Astrocyte (in vitro differentiated cells and primary cell): ENCODE measurements around the gene FBXO17. TPM values are rescaled to one million over a fixed set of nuclear protein-coding genes. Genes with fewer than 3 reads are reported as not detected.
A peak's percentile ranks its signal among the peaks of the same experiment; 100 is the strongest.

Experiments
- DNase-seq: peaks from one replicate; pipeline ENCODE4 v3.0.0-alpha.2; 2010; ENCODE audit warnings: low read depth
- FAIRE-seq: peaks from 2 replicates; lab custom pipeline; 2011; peaks lifted over from hg19 to GRCh38; lab: Jason Lieb, UNC
- H2AFZ ChIP-seq: 2 replicates; pipeline ENCODE4 v1.6.0; 2012; ENCODE audit warnings: low read depth, low read length, inconsistent platforms
- H3K27ac ChIP-seq: 2 replicates; pipeline ENCODE4 v1.5.1; 2011; ENCODE audit warnings: low read depth, low read length, inconsistent platforms
- H3K27me3 ChIP-seq: 2 replicates; pipeline ENCODE4 v1.6.0; 2011; ENCODE audit warnings: low read length, inconsistent platforms; ENCODE audit not compliant: insufficient read depth
- H3K36me3 ChIP-seq: 2 replicates; pipeline ENCODE4 v1.5.1; 2011; ENCODE audit warnings: low read length, inconsistent platforms; ENCODE audit not compliant: insufficient read depth
- H3K4me1 ChIP-seq: 2 replicates; pipeline ENCODE4 v1.5.1; 2011; ENCODE audit warnings: low read length, inconsistent platforms; ENCODE audit not compliant: insufficient read depth
- H3K4me2 ChIP-seq: 2 replicates; pipeline ENCODE4 v1.6.0; 2012; ENCODE audit warnings: low read length, inconsistent platforms
- H3K4me3 ChIP-seq: 2 replicates; pipeline ENCODE4 v1.5.1; 2011; ENCODE audit warnings: low read depth, mild to moderate bottlenecking, low read length, inconsistent platforms; ENCODE audit not compliant: insufficient read depth
- H3K79me2 ChIP-seq: 2 replicates; pipeline ENCODE4 v1.6.0; 2012; ENCODE audit warnings: mild to moderate bottlenecking, low read length, inconsistent platforms; ENCODE audit not compliant: insufficient read depth
- H3K9ac ChIP-seq: 2 replicates; pipeline ENCODE4 v1.6.0; 2012; ENCODE audit warnings: mild to moderate bottlenecking, low read length, inconsistent platforms
- H3K9me3 ChIP-seq: 2 replicates; pipeline ENCODE4 v1.5.1; 2012; ENCODE audit warnings: low read depth, mild to moderate bottlenecking, low read length, inconsistent platforms; ENCODE audit not compliant: insufficient read depth
- H4K20me1 ChIP-seq: 2 replicates; pipeline ENCODE4 v1.6.0; 2012; ENCODE audit warnings: low read length, inconsistent platforms; ENCODE audit not compliant: insufficient read depth
- H3K27ac Mint-ChIP-seq: one replicate; pipeline ENCODE4 v1.8.0; 2021; ENCODE audit warnings: mild to moderate bottlenecking, mixed read lengths; ENCODE audit not compliant: unreplicated experiment
- H3K27me3 Mint-ChIP-seq: one replicate; pipeline ENCODE4 v1.8.0; 2021; ENCODE audit warnings: low read depth, mixed read lengths; ENCODE audit not compliant: unreplicated experiment
- H3K36me3 Mint-ChIP-seq: one replicate; pipeline ENCODE4 v1.8.0; 2021; ENCODE audit warnings: low read depth, mixed read lengths; ENCODE audit not compliant: unreplicated experiment
- H3K4me1 Mint-ChIP-seq: one replicate; pipeline ENCODE4 v1.8.0; 2021; ENCODE audit warnings: low read depth, mixed read lengths; ENCODE audit not compliant: unreplicated experiment
- H3K4me3 Mint-ChIP-seq: one replicate; pipeline ENCODE4 v1.8.0; 2021; ENCODE audit warnings: mild to moderate bottlenecking, moderate library complexity, mixed read lengths; ENCODE audit not compliant: unreplicated experiment
- H3K9me3 Mint-ChIP-seq: one replicate; pipeline ENCODE4 v1.8.0; 2021; ENCODE audit warnings: mild to moderate bottlenecking, mixed read lengths; ENCODE audit not compliant: unreplicated experiment
- EZH2 ChIP-seq: IDR thresholded peaks from 2 replicates; pipeline ENCODE4 v1.6.1; 2012; ENCODE audit warnings: mild to moderate bottlenecking, low read length, inconsistent platforms; ENCODE audit not compliant: insufficient read depth
- total RNA-seq: library from RNA; stranded (reverse); gene quantifications from 2 replicates; pipeline ENCODE4 v1.2.1, GENCODE V29; 2021
- TF ChIP-seq, protein P1 (sequence below): IDR thresholded peaks from 2 replicates; pipeline ENCODE4 v1.5.1; 2011; ENCODE audit warnings: low read depth, mild to moderate bottlenecking, inconsistent platforms, low read length, moderate library complexity; ENCODE audit not compliant: insufficient read depth

The FBXO17 gene
- total RNA-seq, 1 donor from 2014 or later, result 14.7 TPM

DNA sequence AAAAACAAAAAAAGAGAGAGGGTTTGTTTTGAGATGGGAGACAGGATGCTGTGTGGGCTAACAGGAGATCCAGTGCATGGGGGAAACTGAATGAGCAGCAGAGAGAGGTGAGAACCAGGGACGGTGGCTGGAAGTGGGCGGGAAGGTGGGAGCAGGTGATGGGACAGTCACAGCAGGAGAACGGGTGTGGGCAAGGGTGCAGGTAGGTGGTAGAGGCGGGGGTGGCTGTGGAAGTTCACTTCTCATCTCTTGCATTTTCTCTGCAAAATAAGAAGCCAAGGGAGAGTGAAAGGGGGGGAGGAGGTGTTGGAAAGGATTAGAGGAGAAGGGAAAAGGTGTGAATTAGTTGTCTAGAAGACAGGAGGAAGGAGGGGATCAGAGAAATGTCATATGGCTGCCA lies 21.9 kb downstream of the FBXO17 start:
- no peak overlapping the region for H3K9ac ChIP-seq
- H3K4me1 ChIP-seq, result peaks cover 6% of the 10 kb centered on the region
- H3K27ac Mint-ChIP-seq, result no peak overlapping the region
- H3K27me3 Mint-ChIP-seq, result no peaks in the 10 kb centered on the region
- no peaks in the 10 kb centered on the region for H3K9me3 ChIP-seq
- TF ChIP-seq EZH2, result no peak
- TF ChIP-seq, protein P1, sequence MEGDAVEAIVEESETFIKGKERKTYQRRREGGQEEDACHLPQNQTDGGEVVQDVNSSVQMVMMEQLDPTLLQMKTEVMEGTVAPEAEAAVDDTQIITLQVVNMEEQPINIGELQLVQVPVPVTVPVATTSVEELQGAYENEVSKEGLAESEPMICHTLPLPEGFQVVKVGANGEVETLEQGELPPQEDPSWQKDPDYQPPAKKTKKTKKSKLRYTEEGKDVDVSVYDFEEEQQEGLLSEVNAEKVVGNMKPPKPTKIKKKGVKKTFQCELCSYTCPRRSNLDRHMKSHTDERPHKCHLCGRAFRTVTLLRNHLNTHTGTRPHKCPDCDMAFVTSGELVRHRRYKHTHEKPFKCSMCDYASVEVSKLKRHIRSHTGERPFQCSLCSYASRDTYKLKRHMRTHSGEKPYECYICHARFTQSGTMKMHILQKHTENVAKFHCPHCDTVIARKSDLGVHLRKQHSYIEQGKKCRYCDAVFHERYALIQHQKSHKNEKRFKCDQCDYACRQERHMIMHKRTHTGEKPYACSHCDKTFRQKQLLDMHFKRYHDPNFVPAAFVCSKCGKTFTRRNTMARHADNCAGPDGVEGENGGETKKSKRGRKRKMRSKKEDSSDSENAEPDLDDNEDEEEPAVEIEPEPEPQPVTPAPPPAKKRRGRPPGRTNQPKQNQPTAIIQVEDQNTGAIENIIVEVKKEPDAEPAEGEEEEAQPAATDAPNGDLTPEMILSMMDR, result no peak
- H3K4me1 Mint-ChIP-seq, result peaks cover 5% of the 10 kb centered on the region
- no peak for DNase-seq
- peaks cover 5% of the 10 kb centered on the region for H3K36me3 Mint-ChIP-seq
- no peak overlapping the region for H3K4me3 ChIP-seq
- H3K79me2 ChIP-seq, result no peaks in the 10 kb centered on the region
- peaks cover 4% of the 10 kb centered on the region for H3K9me3 Mint-ChIP-seq
- FAIRE-seq, result no peak
- no peaks in the 10 kb centered on the region for H3K27me3 ChIP-seq
- H3K4me3 Mint-ChIP-seq, result no peak overlapping the region
- H3K27ac ChIP-seq, result no peak overlapping the region
- H4K20me1 ChIP-seq, result peaks cover 13% of the 10 kb centered on the region
- H3K36me3 ChIP-seq, result no peaks in the 10 kb centered on the region
- H3K4me2 ChIP-seq, result no peak overlapping the region
- H2AFZ ChIP-seq, result no peak overlapping the region

DNA sequence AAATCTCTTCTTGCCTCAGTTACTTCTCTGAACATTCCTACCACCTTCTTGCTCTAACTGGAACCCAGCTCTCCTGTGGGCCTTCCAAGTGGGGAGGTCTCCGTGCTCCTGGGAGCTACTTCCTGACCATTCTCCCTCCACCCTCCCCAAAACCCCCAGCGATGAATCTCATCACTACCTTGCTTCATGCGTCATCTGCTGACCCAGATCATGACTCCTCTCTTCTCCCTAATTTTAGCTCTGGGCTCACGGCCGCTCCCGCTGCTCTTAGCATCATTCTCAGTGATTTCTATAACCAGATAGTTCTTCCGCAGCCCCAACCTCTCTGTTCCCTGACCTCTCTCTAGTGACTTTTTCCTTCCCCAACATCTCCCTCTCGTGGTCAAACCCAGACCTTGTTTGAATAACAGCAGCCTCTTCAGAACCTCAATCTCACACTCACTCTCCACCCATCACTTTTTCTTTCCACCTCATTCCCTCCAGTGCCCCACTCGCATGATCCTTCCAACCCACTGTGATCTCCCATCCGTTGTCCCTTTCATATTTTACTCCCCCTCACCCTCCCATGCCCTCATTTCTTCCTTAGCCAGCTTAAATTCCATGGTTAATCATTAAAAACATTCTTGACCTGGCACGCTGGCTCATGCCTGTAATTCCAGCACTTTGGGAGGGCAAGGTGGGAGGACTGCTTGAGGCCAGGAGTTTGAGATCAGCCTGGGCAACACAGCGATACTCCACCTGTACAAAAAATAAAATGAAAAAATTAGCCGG lies 23.0 kb downstream of the FBXO17 start:
- H3K4me1 Mint-ChIP-seq, result peaks cover 5% of the 10 kb centered on the region
- H3K36me3 Mint-ChIP-seq, result peaks cover 5% of the 10 kb centered on the region
- Histone ChIP-seq H3K9me3 (no peaks in the 10 kb centered on the region), H3K9ac (no peak overlapping the region), H2AFZ (no peak overlapping the region), H3K4me2 (no peak overlapping the region), H3K27me3 (no peaks in the 10 kb centered on the region), H3K36me3 (no peaks in the 10 kb centered on the region), H3K27ac (no peak overlapping the region), H3K79me2 (no peaks in the 10 kb centered on the region), H4K20me1 (peaks cover 14% of the 10 kb centered on the region), H3K4me3 (no peak overlapping the region), H3K4me1 (peaks cover 6% of the 10 kb centered on the region)
- DNase-seq (no peak), FAIRE-seq (no peak)
- TF ChIP-seq, protein P1, result peak; percentile 36
- TF ChIP-seq EZH2, result no peak
- H3K27me3 Mint-ChIP-seq, result no peaks in the 10 kb centered on the region
- H3K4me3 Mint-ChIP-seq, result no peak overlapping the region
- no peak overlapping the region for H3K27ac Mint-ChIP-seq
- H3K9me3 Mint-ChIP-seq, result peaks cover 4% of the 10 kb centered on the region

DNA sequence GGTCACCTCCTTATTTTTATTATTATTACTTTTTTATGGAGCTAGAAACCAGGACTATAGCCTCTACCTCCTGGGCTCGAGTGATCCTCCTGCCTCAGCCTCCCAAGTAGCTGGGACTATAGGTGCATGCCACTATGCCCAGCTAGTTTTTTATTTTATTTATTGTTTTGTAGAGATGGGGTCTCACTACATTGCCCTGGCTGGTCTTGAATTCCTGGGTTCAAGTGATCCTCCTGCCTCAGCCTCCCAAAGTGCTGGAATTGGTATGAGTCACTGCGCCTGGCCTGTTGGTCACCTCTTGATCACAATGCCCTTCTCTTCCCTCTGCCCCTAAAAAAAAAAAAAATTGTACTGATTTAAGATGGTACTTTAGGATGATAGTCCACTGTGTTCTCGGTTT lies 24.4 kb downstream of the FBXO17 start:
- no peak overlapping the region for H2AFZ ChIP-seq
- no peak for TF ChIP-seq EZH2
- TF ChIP-seq, protein P1, result no peak
- H3K36me3 ChIP-seq, result no peaks in the 10 kb centered on the region
- no peak overlapping the region for H3K9ac ChIP-seq
- no peak overlapping the region for H3K27ac ChIP-seq
- H3K4me1 ChIP-seq, result peaks cover 6% of the 10 kb centered on the region
- H3K27me3 ChIP-seq, result no peaks in the 10 kb centered on the region
- H3K4me3 Mint-ChIP-seq, result no peak overlapping the region
- H3K4me2 ChIP-seq, result no peak overlapping the region
- no peaks in the 10 kb centered on the region for H3K9me3 ChIP-seq
- peaks cover 9% of the 10 kb centered on the region for H3K36me3 Mint-ChIP-seq
- H3K4me3 ChIP-seq, result no peak overlapping the region
- no peak for FAIRE-seq
- no peak overlapping the region for H3K27ac Mint-ChIP-seq
- H3K79me2 ChIP-seq, result no peaks in the 10 kb centered on the region
- H3K9me3 Mint-ChIP-seq, result peaks cover 7% of the 10 kb centered on the region
- peaks cover 5% of the 10 kb centered on the region for H3K4me1 Mint-ChIP-seq
- peaks cover 14% of the 10 kb centered on the region for H4K20me1 ChIP-seq
- H3K27me3 Mint-ChIP-seq, result no peaks in the 10 kb centered on the region
- no peak for DNase-seq
